ENCODE results near the gene CORO6.

CORO6 gene

GRCh38 chr17:29664743-29665480 lies 42.2 kb upstream of the CORO6 start:
- TF ChIP-seq FOXM1 (IDR thresholded peaks at IDR 0.05; ENCODE audit: borderline replicate concordance, low read depth) (no peak), USF1 (IDR thresholded peaks at IDR 0.05) (no peak), YY1 (IDR thresholded peaks at IDR 0.05; ENCODE audit: low read depth) (no peak), TEAD4 (IDR thresholded peaks at IDR 0.05) (no peak), EGR1 (IDR thresholded peaks at IDR 0.05) (no peak), EP300 (IDR thresholded peaks at IDR 0.05; ENCODE audit: borderline replicate concordance) (no peak; the same call in 1 of the 2 replicates), NFIC (IDR thresholded peaks at IDR 0.05) (no peak)

GRCh38 chr17:29663155-29663554 lies 40.4 kb upstream of the CORO6 start:
- TF ChIP-seq NFIC (IDR thresholded peaks at IDR 0.05) = no peak
- no peak for TF ChIP-seq YY1 (IDR thresholded peaks at IDR 0.05; ENCODE audit: low read depth)
- TF ChIP-seq REST (IDR thresholded peaks at IDR 0.05; ENCODE audit: low read depth) = no peak
- no peak for TF ChIP-seq EGR1 (IDR thresholded peaks at IDR 0.05)
- no peak for TF ChIP-seq TEAD4 (IDR thresholded peaks at IDR 0.05)
- TF ChIP-seq ZBTB7A (IDR thresholded peaks at IDR 0.05; ENCODE audit: low read depth) = no peak

- TF ChIP-seq FOXM1 (IDR thresholded peaks at IDR 0.05; ENCODE audit: borderline replicate concordance, low read depth) (no peak), CEBPB (IDR thresholded peaks at IDR 0.05) (0 out of 2 replicates have a peak, but pooled peaks have one; percentile 10)
Observed at GRCh38 chr17:29661213-29661612, 38.5 kb upstream of the CORO6 start.

- TF ChIP-seq NFIC (IDR thresholded peaks at IDR 0.05) = no peak
- TF ChIP-seq REST (IDR thresholded peaks at IDR 0.05; ENCODE audit: low read depth) = no peak
- TF ChIP-seq MAX (IDR thresholded peaks at IDR 0.05) = no peak
- TF ChIP-seq CEBPB (IDR thresholded peaks at IDR 0.05) = no peak
Observed at GRCh38 chr17:29659155-29659554, 36.4 kb upstream of the CORO6 start.

- TF ChIP-seq TAF1 (IDR thresholded peaks at IDR 0.05; ENCODE audit: low read depth) = no peak
- TF ChIP-seq FOXM1 (IDR thresholded peaks at IDR 0.05; ENCODE audit: borderline replicate concordance, low read depth) = no peak
- no peak for TF ChIP-seq TCF12 (IDR thresholded peaks at IDR 0.05; ENCODE audit: low read depth)
- TF ChIP-seq NFIC (IDR thresholded peaks at IDR 0.05) = no peak
- no peak for TF ChIP-seq RAD21 (IDR thresholded peaks at IDR 0.05; ENCODE audit: low read depth)
- TF ChIP-seq CEBPB (IDR thresholded peaks at IDR 0.05) = no peak
- TF ChIP-seq ZBTB7A (IDR thresholded peaks at IDR 0.05; ENCODE audit: low read depth) = no peak
- no peak for TF ChIP-seq TEAD4 (IDR thresholded peaks at IDR 0.05)
- TF ChIP-seq EP300 (IDR thresholded peaks at IDR 0.05; ENCODE audit: borderline replicate concordance) = no peak
- TF ChIP-seq MAX (IDR thresholded peaks at IDR 0.05) = no peak
Observed at GRCh38 chr17:29655323-29655722, 32.6 kb upstream of the CORO6 start.

- TF ChIP-seq TCF12 (IDR thresholded peaks at IDR 0.05; ENCODE audit: low read depth) = no peak
- TF ChIP-seq USF1 (IDR thresholded peaks at IDR 0.05) = no peak
- no peak for TF ChIP-seq RAD21 (IDR thresholded peaks at IDR 0.05; ENCODE audit: low read depth)
- TF ChIP-seq TAF1 (IDR thresholded peaks at IDR 0.05; ENCODE audit: low read depth) = no peak
- no peak for TF ChIP-seq ZBTB7A (IDR thresholded peaks at IDR 0.05; ENCODE audit: low read depth)
- no peak for TF ChIP-seq REST (IDR thresholded peaks at IDR 0.05; ENCODE audit: low read depth)
- TF ChIP-seq MAX (IDR thresholded peaks at IDR 0.05) = no peak
- TF ChIP-seq YY1 (IDR thresholded peaks at IDR 0.05; ENCODE audit: low read depth) = no peak
- TF ChIP-seq TEAD4 (IDR thresholded peaks at IDR 0.05) = no peak
- no peak for TF ChIP-seq EGR1 (IDR thresholded peaks at IDR 0.05)
- TF ChIP-seq NFIC (IDR thresholded peaks at IDR 0.05) = no peak
- TF ChIP-seq CEBPB (IDR thresholded peaks at IDR 0.05) = no peak
Observed at GRCh38 chr17:29653995-29654714, 31.4 kb upstream of the CORO6 start.

Measured in Ishikawa (cell line).